ENCODE results near the gene TMEM54. TPM values are rescaled to one million over a fixed set of nuclear protein-coding genes. Genes with fewer than 3 reads are reported as not detected.

The TMEM54 gene
- total and polyA plus RNA-seq, 2 of the 13 experiments (the other 11 are each of a cell fraction or from before 2014, with no cell fraction given) = 2.5 to 2.9 TPM

- no peak for TF ChIP-seq TRAFD1 (CRISPR knock-in tag; IDR thresholded peaks at IDR 0.05; ENCODE audit: borderline replicate concordance)
- no peak for TF ChIP-seq PRDM4 (CRISPR knock-in tag; IDR thresholded peaks at IDR 0.05; ENCODE audit: borderline replicate concordance)
- TF ChIP-seq MAZ (IDR thresholded peaks at IDR 0.05; ENCODE audit: borderline replicate concordance, low read depth, low read length) = no peak
- TF ChIP-seq MAZ (CRISPR knock-in tag; IDR thresholded peaks at IDR 0.05; ENCODE audit: low read depth) = 0 out of 2 replicates have a peak, but pooled peaks have one; percentile 33
- no peak for TF ChIP-seq EP300 (IDR thresholded peaks at IDR 0.05; ENCODE audit: low read depth in 2 of 2, low read length in 2 of 2)
- TF ChIP-seq EP300 (CRISPR knock-in tag; IDR thresholded peaks at IDR 0.05; ENCODE audit: borderline replicate concordance) = no peak
- TF ChIP-seq SMYD3 (CRISPR knock-in tag; IDR thresholded peaks at IDR 0.05) = no peak
- TF ChIP-seq TSC22D2 (CRISPR knock-in tag; IDR thresholded peaks at IDR 0.05; ENCODE audit: borderline replicate concordance) = no peak
- TF ChIP-seq KIAA2018 (CRISPR knock-in tag; IDR thresholded peaks at IDR 0.05; ENCODE audit: borderline replicate concordance) = no peak
- no peak for TF ChIP-seq ELF3 (CRISPR knock-in tag; IDR thresholded peaks at IDR 0.05)
- TF ChIP-seq EED (CRISPR knock-in tag; IDR thresholded peaks at IDR 0.05) = no peak
- TF ChIP-seq MYPOP (CRISPR knock-in tag; IDR thresholded peaks at IDR 0.05) = no peak
Observed at GRCh38 chr1:32892368-32893197, 8.6 kb downstream of the TMEM54 start (continued).
